ENCODE measurements around the gene FOSB.

The FOSB gene

DNA sequence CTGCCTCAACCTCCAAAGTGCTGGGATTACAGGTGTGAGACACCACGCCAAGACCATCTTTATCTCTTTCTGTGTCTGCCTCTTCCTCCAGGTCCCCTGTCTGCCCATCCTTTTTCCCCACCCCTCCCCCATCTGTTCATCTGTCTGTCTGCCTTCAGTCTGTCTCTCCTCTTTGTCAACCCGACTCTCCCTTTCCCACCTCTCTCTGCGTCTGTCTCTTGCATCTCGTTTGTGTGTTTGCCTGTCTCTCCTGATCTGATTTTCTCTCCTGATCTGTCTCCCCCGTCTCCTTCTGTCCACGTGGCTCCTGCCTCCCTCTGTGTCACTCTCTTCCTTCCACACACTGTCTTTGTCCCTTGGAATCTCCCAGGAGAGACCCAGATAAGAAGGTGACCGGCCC is 49.4 kb downstream of the FOSB start:
- Mint-ChIP-seq H3K36me3 (ENCODE audit: low read depth) (peaks cover 20% of the 10 kb centered on the region), H3K4me1 (peaks cover 7% of the 10 kb centered on the region), H3K27ac (no peak overlapping the region), H3K4me3 (no peak overlapping the region), H3K9me3 (no peaks in the 10 kb centered on the region), H3K27me3 (ENCODE audit: low read depth) (no peaks in the 10 kb centered on the region)
- TF ChIP-seq, protein P1, sequence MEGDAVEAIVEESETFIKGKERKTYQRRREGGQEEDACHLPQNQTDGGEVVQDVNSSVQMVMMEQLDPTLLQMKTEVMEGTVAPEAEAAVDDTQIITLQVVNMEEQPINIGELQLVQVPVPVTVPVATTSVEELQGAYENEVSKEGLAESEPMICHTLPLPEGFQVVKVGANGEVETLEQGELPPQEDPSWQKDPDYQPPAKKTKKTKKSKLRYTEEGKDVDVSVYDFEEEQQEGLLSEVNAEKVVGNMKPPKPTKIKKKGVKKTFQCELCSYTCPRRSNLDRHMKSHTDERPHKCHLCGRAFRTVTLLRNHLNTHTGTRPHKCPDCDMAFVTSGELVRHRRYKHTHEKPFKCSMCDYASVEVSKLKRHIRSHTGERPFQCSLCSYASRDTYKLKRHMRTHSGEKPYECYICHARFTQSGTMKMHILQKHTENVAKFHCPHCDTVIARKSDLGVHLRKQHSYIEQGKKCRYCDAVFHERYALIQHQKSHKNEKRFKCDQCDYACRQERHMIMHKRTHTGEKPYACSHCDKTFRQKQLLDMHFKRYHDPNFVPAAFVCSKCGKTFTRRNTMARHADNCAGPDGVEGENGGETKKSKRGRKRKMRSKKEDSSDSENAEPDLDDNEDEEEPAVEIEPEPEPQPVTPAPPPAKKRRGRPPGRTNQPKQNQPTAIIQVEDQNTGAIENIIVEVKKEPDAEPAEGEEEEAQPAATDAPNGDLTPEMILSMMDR (IDR thresholded peaks at IDR 0.05; ENCODE audit: unreplicated experiment in 3 of 3) = no peak

DNA sequence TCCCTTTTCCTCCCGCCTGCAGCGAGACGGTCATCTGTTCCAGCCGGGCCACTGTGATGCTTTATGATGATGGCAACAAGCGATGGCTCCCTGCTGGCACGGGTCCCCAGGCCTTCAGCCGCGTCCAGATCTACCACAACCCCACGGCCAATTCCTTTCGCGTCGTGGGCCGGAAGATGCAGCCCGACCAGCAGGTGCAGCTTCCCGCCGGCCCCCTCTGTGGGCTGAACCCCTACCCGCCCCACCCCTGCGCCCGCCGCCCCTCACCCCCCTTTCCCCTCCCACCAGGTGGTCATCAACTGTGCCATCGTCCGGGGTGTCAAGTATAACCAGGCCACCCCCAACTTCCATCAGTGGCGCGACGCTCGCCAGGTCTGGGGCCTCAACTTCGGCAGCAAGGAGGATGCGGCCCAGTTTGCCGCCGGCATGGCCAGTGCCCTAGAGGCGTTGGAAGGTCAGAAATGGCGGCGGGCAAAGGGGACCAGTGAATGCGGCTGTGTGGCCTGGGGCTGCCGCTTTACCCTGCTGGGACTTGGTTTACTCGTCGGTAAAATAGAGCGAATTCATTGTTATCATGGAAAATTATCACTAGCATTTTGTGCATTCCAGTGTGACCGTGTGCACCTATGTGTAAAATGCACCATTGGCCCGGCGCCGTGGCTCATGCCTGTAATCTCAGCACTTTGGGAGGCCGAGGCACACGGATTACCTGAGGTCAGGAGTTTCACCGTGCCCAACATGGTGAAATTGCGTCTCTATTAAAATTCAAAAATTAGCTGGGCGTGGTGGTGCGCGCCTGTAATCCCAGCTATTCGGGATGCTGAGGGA is 50.1 kb downstream of the FOSB start:
- Mint-ChIP-seq H3K27me3 (ENCODE audit: low read depth) (no peaks in the 10 kb centered on the region), H3K36me3 (ENCODE audit: low read depth) (peaks cover 20% of the 10 kb centered on the region), H3K4me3 (no peak overlapping the region), H3K27ac (no peak overlapping the region), H3K9me3 (no peaks in the 10 kb centered on the region), H3K4me1 (peaks cover 7% of the 10 kb centered on the region)
- TF ChIP-seq, protein P1 (IDR thresholded peaks at IDR 0.05; ENCODE audit: unreplicated experiment in 3 of 3) = no peak

DNA sequence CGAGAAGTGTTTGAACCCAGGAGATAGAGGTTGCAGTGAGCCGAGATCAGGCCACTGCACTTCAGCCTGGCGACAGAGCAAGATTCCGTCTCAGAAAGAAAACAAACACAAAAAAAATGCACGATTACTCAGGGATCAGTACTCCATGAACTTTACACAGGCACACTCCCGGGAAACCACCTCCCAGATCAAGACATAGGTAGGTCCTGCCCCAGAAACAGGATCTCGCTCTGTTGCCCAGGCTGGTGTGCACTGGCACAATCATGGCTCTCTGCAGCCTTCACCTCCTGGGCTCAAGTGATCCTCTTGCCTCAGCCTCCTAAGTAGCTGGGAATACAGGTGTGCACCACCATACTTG is 50.7 kb downstream of the FOSB start:
- Mint-ChIP-seq H3K27me3 (ENCODE audit: low read depth) (no peaks in the 10 kb centered on the region), H3K27ac (no peak overlapping the region), H3K4me3 (no peak overlapping the region), H3K9me3 (no peaks in the 10 kb centered on the region), H3K4me1 (peaks cover 7% of the 10 kb centered on the region), H3K36me3 (ENCODE audit: low read depth) (peaks cover 21% of the 10 kb centered on the region)
- TF ChIP-seq, protein P1 (IDR thresholded peaks at IDR 0.05; ENCODE audit: unreplicated experiment in 3 of 3) = no peak

DNA sequence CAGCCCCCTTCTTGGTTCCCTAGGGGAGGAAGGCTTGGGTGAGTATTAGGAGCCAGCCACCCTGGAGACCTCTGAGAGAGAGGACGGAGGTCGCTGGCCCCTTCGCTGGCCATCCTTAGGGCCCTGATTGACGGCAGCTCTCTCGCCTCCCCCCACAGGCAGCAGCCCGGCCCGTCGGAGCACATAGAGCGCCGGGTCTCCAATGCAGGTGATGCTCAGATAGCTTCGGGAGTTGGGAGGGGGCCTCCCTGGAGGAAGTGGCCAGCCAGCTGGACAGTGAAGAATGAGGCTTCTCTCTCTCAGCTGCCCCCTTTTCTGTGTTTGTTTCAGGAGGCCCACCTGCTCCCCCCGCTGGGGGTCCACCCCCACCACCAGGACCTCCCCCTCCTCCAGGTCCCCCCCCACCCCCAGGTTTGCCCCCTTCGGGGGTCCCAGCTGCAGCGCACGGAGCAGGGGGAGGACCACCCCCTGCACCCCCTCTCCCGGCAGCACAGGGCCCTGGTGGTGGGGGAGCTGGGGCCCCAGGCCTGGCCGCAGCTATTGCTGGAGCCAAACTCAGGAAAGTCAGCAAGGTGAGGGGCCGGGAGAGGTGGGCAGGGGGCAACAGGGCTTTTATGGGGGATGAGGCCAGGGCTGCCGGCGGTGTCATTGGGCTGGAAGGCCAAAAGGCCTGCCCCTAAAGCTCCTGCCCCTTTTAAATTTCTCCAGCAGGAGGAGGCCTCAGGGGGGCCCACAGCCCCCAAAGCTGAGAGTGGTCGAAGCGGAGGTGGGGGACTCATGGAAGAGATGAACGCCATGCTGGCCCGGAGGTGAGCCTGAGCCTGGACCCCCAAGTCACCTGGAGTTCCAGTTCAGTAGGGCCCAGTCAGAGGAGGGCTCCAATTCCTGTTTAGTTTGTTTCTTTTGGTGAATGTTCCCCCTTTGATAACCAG is 54.5 kb downstream of the FOSB start:
- Mint-ChIP-seq H3K9me3 (no peaks in the 10 kb centered on the region), H3K36me3 (ENCODE audit: low read depth) (peaks cover 34% of the 10 kb centered on the region), H3K4me1 (no peaks in the 10 kb centered on the region), H3K4me3 (no peak overlapping the region), H3K27me3 (ENCODE audit: low read depth) (peaks cover 5% of the 10 kb centered on the region), H3K27ac (no peak overlapping the region)
- TF ChIP-seq, protein P1 (IDR thresholded peaks at IDR 0.05; ENCODE audit: unreplicated experiment in 3 of 3) = no peak

DNA sequence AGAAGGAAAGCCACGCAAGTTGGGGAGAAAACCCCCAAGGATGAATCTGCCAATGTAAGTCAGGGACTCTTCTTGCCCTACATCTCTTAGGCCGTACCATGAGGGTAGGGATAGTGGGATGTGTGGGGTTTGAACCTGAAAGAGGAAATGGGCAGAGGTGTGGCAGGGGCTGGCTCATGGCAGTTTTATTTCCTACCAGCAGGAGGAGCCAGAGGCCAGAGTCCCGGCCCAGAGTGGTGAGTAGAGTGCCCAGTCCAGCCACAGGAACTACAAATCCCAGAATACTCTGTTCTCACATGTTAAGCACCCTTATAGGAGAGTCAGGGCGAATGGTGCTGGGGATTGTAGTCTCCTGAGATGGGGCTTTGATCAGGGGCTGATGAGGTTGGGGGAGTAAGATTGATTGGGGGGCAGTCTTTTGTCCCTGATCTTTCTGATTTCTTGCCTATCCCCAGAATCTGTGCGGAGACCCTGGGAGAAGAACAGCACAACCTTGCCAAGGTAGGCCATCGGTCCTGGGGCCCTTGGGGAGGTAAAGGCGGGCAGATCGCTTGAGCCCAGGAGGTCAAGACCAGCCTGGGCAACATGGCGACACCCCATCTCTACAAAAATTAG is 56.0 kb downstream of the FOSB start:
- Mint-ChIP-seq H3K27me3 (ENCODE audit: low read depth) (peaks cover 20% of the 10 kb centered on the region), H3K27ac (peak overlapping the region in 1 of 3 experiments; percentile 13), H3K4me3 (no peak overlapping the region), H3K9me3 (no peaks in the 10 kb centered on the region), H3K36me3 (ENCODE audit: low read depth) (peaks cover 27% of the 10 kb centered on the region), H3K4me1 (peaks cover 4% of the 10 kb centered on the region)
- TF ChIP-seq, protein P1 (IDR thresholded peaks at IDR 0.05; ENCODE audit: unreplicated experiment in 3 of 3) = peak; percentile 82 to 84 (median 83)
